CD4-positive, alpha-beta memory T cell (primary cell): ENCODE results near the gene SRCAP. TPM values are rescaled to one million over a fixed set of nuclear protein-coding genes. Genes with fewer than 3 reads are reported as not detected.

ENCODE experiments used
- CTCF ChIA-PET: fragments of 350-600 bp; sonication (Branson Sonifier 250); formaldehyde crosslinking; loops from one replicate; lab custom pipeline; 2021; ENCODE audit warnings: inconsistent platforms; ENCODE audit not compliant: partially characterized antibody; lab: Charles Lee
- POLR2A ChIA-PET: fragments of 350-600 bp; sonication (Branson Sonifier 250); formaldehyde crosslinking; loops from one replicate; lab custom pipeline; 2021; ENCODE audit not compliant: partially characterized antibody; lab: Charles Lee
- DNase-seq, 5 donors: peaks; one replicate each; pipeline versions ENCODE4 v3.0.0 to v3.0.0-alpha.2; 2020 to 2022; ENCODE audit warnings: mixed read lengths in 1 of 5
- H3K27ac ChIP-seq: one replicate; pipeline ENCODE4 v1.7.0; 2013; ENCODE audit warnings: low read depth, low read length
- H3K27me3 ChIP-seq: 2 replicates; pipeline ENCODE4 v1.7.0; 2013; ENCODE audit warnings: mild to moderate bottlenecking, low read length, moderate library complexity; ENCODE audit not compliant: insufficient read depth
- H3K36me3 ChIP-seq: 2 replicates; pipeline ENCODE4 v1.7.0; 2013; ENCODE audit warnings: mild to moderate bottlenecking, low read length, moderate library complexity; ENCODE audit not compliant: insufficient read depth
- H3K4me1 ChIP-seq: 2 replicates; pipeline ENCODE4 v1.7.0; 2013; ENCODE audit warnings: mild to moderate bottlenecking, low read length, moderate library complexity; ENCODE audit not compliant: insufficient read depth
- H3K4me3 ChIP-seq, 2 donors: one replicate each; pipeline ENCODE4 v1.7.0; 2013; ENCODE audit warnings: low read length in 2 of 2, mild to moderate bottlenecking in 1 of 2
- H3K9me3 ChIP-seq, 2 donors: one replicate each; pipeline ENCODE4 v1.7.0; 2013; ENCODE audit warnings: low read length in 2 of 2, control low read depth in 1 of 2; ENCODE audit not compliant: control insufficient read depth in 1 of 2
- H3K27ac Mint-ChIP-seq, 7 donors: one replicate each; pipeline ENCODE4 v1.8.0; 2020 to 2021; ENCODE audit warnings: mixed read lengths in 7 of 7, mild to moderate bottlenecking in 6 of 7, inconsistent platforms in 3 of 7, moderate library complexity in 3 of 7
- H3K27me3 Mint-ChIP-seq, 2 donors: one replicate each; pipeline ENCODE4 v1.8.0; 2020 to 2021; ENCODE audit warnings: mixed read lengths in 2 of 2
- H3K36me3 Mint-ChIP-seq, 2 donors: one replicate each; pipeline ENCODE4 v1.8.0; 2020 to 2021; ENCODE audit warnings: mixed read lengths in 2 of 2, inconsistent platforms in 1 of 2, mild to moderate bottlenecking in 1 of 2
- H3K4me1 Mint-ChIP-seq, 4 donors: one replicate each; pipeline ENCODE4 v1.8.0; 2020 to 2021; ENCODE audit warnings: mixed read lengths in 4 of 4, mild to moderate bottlenecking in 1 of 4
- H3K4me3 Mint-ChIP-seq, 8 donors: one replicate each; pipeline ENCODE4 v1.8.0; 2020 to 2021; ENCODE audit warnings: mixed read lengths in 8 of 8, mild to moderate bottlenecking in 7 of 8, moderate library complexity in 6 of 8, inconsistent platforms in 3 of 8
- H3K9me3 Mint-ChIP-seq, 8 donors: one replicate each; pipeline ENCODE4 v1.8.0; 2020 to 2021; ENCODE audit warnings: mixed read lengths in 8 of 8, mild to moderate bottlenecking in 5 of 8, inconsistent platforms in 3 of 8, moderate library complexity in 1 of 8
- intact Hi-C: fragments of 100-400 bp; cut with micrococcal nuclease; formaldehyde crosslinking; loops from one replicate; pipeline ENCODE4 v1.15.1; 2023
- polyA plus RNA-seq, 2 donors: library from polyadenylated mRNA; unstranded; fragments of 300-500 nt; fragmentation: Illumina TruSeq; gene quantifications; one replicate each; pipeline ENCODE4 v1.2.3, GENCODE V29; 2021
- total RNA-seq, 2 experiments: library from RNA; stranded (reverse); gene quantifications; one replicate each; pipeline ENCODE4 v1.2.3, GENCODE V29; 2021

Gene SRCAP
- total and polyA plus RNA-seq, 4 experiments from 2014 or later = 1.2 to 115 (median 68.3) TPM

DNA sequence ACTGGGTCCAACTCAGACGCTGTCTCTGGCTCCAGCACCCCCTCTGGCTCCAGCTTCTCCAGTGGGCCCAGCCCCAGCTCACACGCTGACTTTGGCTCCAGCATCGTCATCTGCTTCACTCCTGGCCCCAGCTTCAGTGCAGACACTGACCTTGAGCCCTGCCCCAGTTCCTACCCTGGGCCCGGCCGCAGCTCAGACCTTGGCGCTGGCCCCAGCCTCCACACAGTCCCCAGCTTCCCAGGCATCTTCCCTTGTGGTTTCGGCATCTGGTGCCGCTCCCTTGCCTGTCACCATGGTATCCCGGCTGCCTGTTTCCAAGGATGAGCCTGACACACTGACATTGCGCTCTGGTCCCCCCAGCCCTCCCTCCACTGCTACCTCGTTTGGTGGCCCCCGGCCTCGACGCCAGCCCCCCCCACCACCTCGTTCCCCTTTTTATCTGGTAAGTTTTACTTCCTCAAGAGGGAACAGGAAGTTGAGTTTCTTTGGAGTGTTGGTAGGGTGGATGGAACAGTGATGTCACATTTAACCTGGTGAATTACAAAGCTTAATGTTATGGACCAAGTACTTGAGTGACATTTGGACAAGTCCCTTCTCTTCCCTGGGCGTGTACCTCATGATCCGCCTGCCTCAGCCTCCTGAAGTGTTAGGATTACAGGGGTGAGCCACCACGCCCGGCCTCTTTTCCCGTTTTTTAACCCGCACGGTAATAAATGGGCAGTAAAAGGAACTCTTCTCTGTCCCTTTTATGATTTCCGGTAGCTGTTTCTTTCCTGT, 25.9 kb downstream of the SRCAP start:
- CTCF ChIA-PET = no interaction called here
- DNase-seq = no peak
- POLR2A ChIA-PET = interaction anchor here (1.0 to 1.4 kb wide), 2 partner anchors 16 to 23 kb away, joined by 3 to 4 read pairs; partner anchors contain the start of gene PHKG2

GRCh38 chr16:30725418-30725792, 26.4 kb downstream of the SRCAP start:
- POLR2A ChIA-PET = interaction anchor here (1.0 kb wide), 1 partner anchor 23 kb away, joined by 3 read pairs; the partner anchor contains the start of gene PHKG2
- H3K36me3 Mint-ChIP-seq = peaks cover 70 to 85% of the 10 kb centered on the region in 2 donors
- intact Hi-C loops = no loop called here
- no peak overlapping the region for H3K27ac ChIP-seq
- no peaks in the 10 kb centered on the region for H3K27me3 Mint-ChIP-seq
- CTCF ChIA-PET = no interaction called here
- no peak overlapping the region for H3K4me3 Mint-ChIP-seq
- no peak for DNase-seq
- no peaks in the 10 kb centered on the region for H3K27me3 ChIP-seq
- H3K36me3 ChIP-seq = peaks cover 69% of the 10 kb centered on the region
- no peaks in the 10 kb centered on the region for H3K4me1 ChIP-seq
- peak overlapping the region in 3 of 7 donors; percentile 41 to 68 (median 48) for H3K27ac Mint-ChIP-seq
- peaks cover 2 to 13% (median 6%) of the 10 kb centered on the region in 4 donors for H3K4me1 Mint-ChIP-seq
- no peak overlapping the region for H3K4me3 ChIP-seq
- H3K9me3 ChIP-seq = no peaks in the 10 kb centered on the region
- H3K9me3 Mint-ChIP-seq = no peaks in the 10 kb centered on the region

More for the DNA sequence above, 25.9 kb downstream of the SRCAP start:
- no peaks in the 10 kb centered on the region for H3K4me1 ChIP-seq
- H3K36me3 ChIP-seq = peaks cover 68% of the 10 kb centered on the region
- H3K27ac ChIP-seq = no peak overlapping the region
- H3K27me3 ChIP-seq = no peaks in the 10 kb centered on the region
- peaks cover 2 to 18% (median 7%) of the 10 kb centered on the region in 4 donors for H3K4me1 Mint-ChIP-seq
- peaks cover 76 to 86% of the 10 kb centered on the region in 2 donors for H3K36me3 Mint-ChIP-seq
- H3K4me3 Mint-ChIP-seq = no peak overlapping the region
- H3K27me3 Mint-ChIP-seq = no peaks in the 10 kb centered on the region
- no peaks in the 10 kb centered on the region for H3K9me3 ChIP-seq
- intact Hi-C loops = no loop called here
- no peaks in the 10 kb centered on the region for H3K9me3 Mint-ChIP-seq
- H3K4me3 ChIP-seq = no peak overlapping the region
- peak overlapping the region in 1 of 7 donors; percentile 68 for H3K27ac Mint-ChIP-seq

- no peak overlapping the region for H3K4me3 Mint-ChIP-seq
- Histone ChIP-seq H3K4me1 (no peaks in the 10 kb centered on the region), H3K9me3 (no peaks in the 10 kb centered on the region), H3K27me3 (no peaks in the 10 kb centered on the region), H3K4me3 (no peak overlapping the region), H3K36me3 (peaks cover 54% of the 10 kb centered on the region), H3K27ac (no peak overlapping the region)
- H3K36me3 Mint-ChIP-seq = peaks cover 58 to 72% of the 10 kb centered on the region in 2 donors
- intact Hi-C loops = no loop called here
- POLR2A ChIA-PET = interaction anchor here (0.6 to 1.2 kb wide), 3 partner anchors 13 to 682 kb away, joined by 3 read pairs; no protein-coding TSS in a partner anchor
- no peaks in the 10 kb centered on the region for H3K9me3 Mint-ChIP-seq
- H3K4me1 Mint-ChIP-seq = peaks cover 0 to 13% (median 4%) of the 10 kb centered on the region in 4 donors
- H3K27ac Mint-ChIP-seq = peak overlapping the region in 2 of 7 donors; percentile 32 to 36
- no peak for DNase-seq
- H3K27me3 Mint-ChIP-seq = no peaks in the 10 kb centered on the region
- CTCF ChIA-PET = no interaction called here
These were observed 29.4 kb downstream of the SRCAP start for GRCh38 chr16:30728321-30728720.

DNA sequence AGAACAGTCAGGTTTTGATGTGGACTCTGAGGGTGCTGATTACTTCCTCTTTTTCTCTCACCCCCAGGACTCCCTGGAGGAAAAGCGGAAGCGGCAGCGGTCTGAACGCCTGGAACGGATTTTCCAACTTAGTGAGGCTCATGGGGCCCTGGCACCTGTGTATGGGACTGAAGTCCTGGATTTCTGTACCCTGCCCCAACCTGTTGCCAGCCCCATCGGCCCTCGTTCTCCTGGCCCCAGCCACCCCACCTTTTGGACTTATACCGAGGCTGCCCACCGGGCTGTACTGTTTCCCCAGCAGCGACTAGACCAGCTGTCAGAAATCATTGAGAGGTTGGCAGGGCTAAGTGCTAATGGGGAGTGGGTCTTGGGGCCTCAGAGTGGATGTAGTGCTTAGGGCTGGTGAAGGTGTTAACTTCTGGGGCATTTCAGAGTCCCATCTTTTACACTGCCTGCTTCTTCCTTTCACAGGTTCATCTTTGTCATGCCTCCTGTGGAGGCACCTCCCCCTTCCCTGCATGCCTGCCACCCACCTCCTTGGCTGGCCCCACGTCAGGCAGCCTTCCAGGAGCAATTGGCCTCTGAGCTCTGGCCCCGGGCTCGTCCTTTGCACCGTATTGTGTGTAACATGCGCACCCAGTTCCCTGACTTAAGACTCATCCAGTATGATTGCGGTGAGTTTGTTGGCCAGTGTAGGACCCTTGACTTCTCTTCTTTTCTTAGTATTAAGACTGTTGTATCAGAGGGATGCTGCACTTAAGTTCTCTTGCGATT, 30.1 kb downstream of the SRCAP start:
- no peak overlapping the region for H3K27ac ChIP-seq
- POLR2A ChIA-PET = interaction anchor here (0.6 kb wide), 1 partner anchor 681 kb away, joined by 3 read pairs; no protein-coding TSS in a partner anchor
- CTCF ChIA-PET = no interaction called here

GRCh38 chr16:30731411-30731810, 32.4 kb downstream of the SRCAP start:
- Histone ChIP-seq H3K4me3 (no peak overlapping the region), H3K27me3 (no peaks in the 10 kb centered on the region), H3K4me1 (no peaks in the 10 kb centered on the region), H3K27ac (no peak overlapping the region), H3K9me3 (no peaks in the 10 kb centered on the region), H3K36me3 (peaks cover 58% of the 10 kb centered on the region)
- DNase-seq = no peak
- Mint-ChIP-seq H3K9me3 (no peaks in the 10 kb centered on the region), H3K27me3 (no peaks in the 10 kb centered on the region), H3K4me3 (no peak overlapping the region), H3K4me1 (peaks cover 0 to 5% (median 1%) of the 10 kb centered on the region in 4 donors), H3K27ac (no peak overlapping the region), H3K36me3 (peaks cover 44 to 61% of the 10 kb centered on the region in 2 donors)
- POLR2A ChIA-PET = interaction anchor here (1.3 kb wide), 1 partner anchor 72 kb away, joined by 3 read pairs; no protein-coding TSS in a partner anchor
- CTCF ChIA-PET = interaction anchor here (0.9 kb wide), 1 partner anchor 32 kb away, joined by 3 read pairs; no protein-coding TSS in a partner anchor
- intact Hi-C loops = no loop called here

More for the DNA sequence above, 30.1 kb downstream of the SRCAP start:
- H3K4me1 Mint-ChIP-seq = peaks cover 0 to 9% (median 3%) of the 10 kb centered on the region in 4 donors
- no peaks in the 10 kb centered on the region for H3K27me3 Mint-ChIP-seq
- intact Hi-C loops = no loop called here
- no peak overlapping the region for H3K4me3 ChIP-seq
- H3K36me3 ChIP-seq = peaks cover 54% of the 10 kb centered on the region
- peak overlapping the region in 1 of 7 donors; percentile 73 for H3K27ac Mint-ChIP-seq
- no peak overlapping the region for H3K4me3 Mint-ChIP-seq
- H3K9me3 ChIP-seq = no peaks in the 10 kb centered on the region
- no peaks in the 10 kb centered on the region for H3K27me3 ChIP-seq
- H3K36me3 Mint-ChIP-seq = peaks cover 56 to 71% of the 10 kb centered on the region in 2 donors
- H3K4me1 ChIP-seq = no peaks in the 10 kb centered on the region
- no peak for DNase-seq
- no peaks in the 10 kb centered on the region for H3K9me3 Mint-ChIP-seq

GRCh38 chr16:30736995-30737793, 38.2 kb downstream of the SRCAP start:
- H3K36me3 Mint-ChIP-seq = peaks cover 36 to 73% of the 10 kb centered on the region in 2 donors
- H3K27me3 Mint-ChIP-seq = no peaks in the 10 kb centered on the region
- ChIA-PET POLR2A (no interaction called here), CTCF (no interaction called here)
- H3K9me3 Mint-ChIP-seq = peaks cover 0 to 2% (median 0%) of the 10 kb centered on the region in 8 donors
- H3K27ac Mint-ChIP-seq = peak overlapping the region in 2 of 7 donors; percentile 52 to 57
- Histone ChIP-seq H3K27me3 (no peaks in the 10 kb centered on the region), H3K4me3 (no peak overlapping the region), H3K9me3 (no peaks in the 10 kb centered on the region), H3K4me1 (peaks cover 3% of the 10 kb centered on the region), H3K27ac (no peak overlapping the region), H3K36me3 (peaks cover 60% of the 10 kb centered on the region)
- no peak for DNase-seq
- peaks cover 4 to 10% (median 6%) of the 10 kb centered on the region in 4 donors for H3K4me1 Mint-ChIP-seq
- H3K4me3 Mint-ChIP-seq = no peak overlapping the region
- intact Hi-C loops = no loop called here
